ENCODE measurements around the gene HLA-DRA. TPM values are rescaled to one million over a fixed set of nuclear protein-coding genes. Genes with fewer than 3 reads are reported as not detected.

The HLA-DRA gene
- polyA plus RNA-seq, 1 donor (not counting 4 experiments of a cell fraction or from before 2014, with no cell fraction given) = 0.21 TPM

DNA sequence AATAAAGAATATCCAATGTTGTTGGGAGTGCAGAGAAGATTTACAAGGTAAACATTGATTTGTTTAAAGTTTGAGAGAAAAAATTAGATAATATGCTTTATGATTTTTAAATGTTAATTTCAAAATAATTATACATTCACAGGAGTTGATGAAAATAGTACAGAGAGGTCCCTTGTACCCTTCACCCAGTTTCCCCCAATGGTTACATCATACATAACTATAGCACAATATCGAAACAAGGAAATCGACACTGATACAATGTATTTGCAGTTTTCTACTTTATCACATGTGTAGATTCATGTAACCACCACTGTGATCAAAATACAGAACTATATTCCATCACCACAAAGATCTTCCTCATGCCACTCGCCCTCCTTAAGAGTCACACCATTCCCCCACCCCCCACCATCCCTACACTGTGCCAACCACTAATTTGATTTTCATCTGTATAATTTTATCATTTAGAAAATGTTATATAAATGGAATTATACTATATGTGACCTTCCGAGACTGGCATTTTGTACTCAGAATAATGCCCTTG lies 11.7 kb upstream of the HLA-DRA start:
- no peak for FAIRE-seq
- Histone ChIP-seq H4K20me1 (ENCODE audit: control insufficient read depth, extremely low read depth, insufficient read depth, low read length) (no peaks in the 10 kb centered on the region), H3K4me3 (ENCODE audit: control insufficient read depth in 2 of 3, extremely low read depth in 1 of 3, insufficient read depth in 2 of 3, low read depth in 1 of 3, low read length in 3 of 3) (no peak overlapping the region), H3K27ac (ENCODE audit: control insufficient read depth, insufficient read depth, low read length) (no peak overlapping the region), H3K79me2 (ENCODE audit: control insufficient read depth, insufficient read depth, low read length) (no peaks in the 10 kb centered on the region), H2AFZ (ENCODE audit: control insufficient read depth, low read length) (no peak overlapping the region), H3K9ac (ENCODE audit: control insufficient read depth, extremely low read depth, insufficient read depth, low read length) (no peak overlapping the region), H3K9me3 (ENCODE audit: control insufficient read depth, low read depth, low read length) (no peaks in the 10 kb centered on the region), H3K4me2 (ENCODE audit: control insufficient read depth, extremely low read depth, insufficient read depth, low read depth, low read length) (no peak overlapping the region), H3K36me3 (ENCODE audit: control insufficient read depth in 2 of 2, extremely low read depth in 1 of 2, insufficient read depth in 2 of 2, low read length in 2 of 2) (no peaks in the 10 kb centered on the region), H3K4me1 (ENCODE audit: control insufficient read depth, extremely low read depth, insufficient read depth, low read length) (peaks cover 13% of the 10 kb centered on the region), H3K9me1 (ENCODE audit: control insufficient read depth, extremely low read depth, insufficient read depth, low read length) (no peaks in the 10 kb centered on the region), H3K27me3 (ENCODE audit: control insufficient read depth, extremely low read depth, insufficient read depth, low read length) (no peaks in the 10 kb centered on the region)
- TF ChIP-seq, protein P1, sequence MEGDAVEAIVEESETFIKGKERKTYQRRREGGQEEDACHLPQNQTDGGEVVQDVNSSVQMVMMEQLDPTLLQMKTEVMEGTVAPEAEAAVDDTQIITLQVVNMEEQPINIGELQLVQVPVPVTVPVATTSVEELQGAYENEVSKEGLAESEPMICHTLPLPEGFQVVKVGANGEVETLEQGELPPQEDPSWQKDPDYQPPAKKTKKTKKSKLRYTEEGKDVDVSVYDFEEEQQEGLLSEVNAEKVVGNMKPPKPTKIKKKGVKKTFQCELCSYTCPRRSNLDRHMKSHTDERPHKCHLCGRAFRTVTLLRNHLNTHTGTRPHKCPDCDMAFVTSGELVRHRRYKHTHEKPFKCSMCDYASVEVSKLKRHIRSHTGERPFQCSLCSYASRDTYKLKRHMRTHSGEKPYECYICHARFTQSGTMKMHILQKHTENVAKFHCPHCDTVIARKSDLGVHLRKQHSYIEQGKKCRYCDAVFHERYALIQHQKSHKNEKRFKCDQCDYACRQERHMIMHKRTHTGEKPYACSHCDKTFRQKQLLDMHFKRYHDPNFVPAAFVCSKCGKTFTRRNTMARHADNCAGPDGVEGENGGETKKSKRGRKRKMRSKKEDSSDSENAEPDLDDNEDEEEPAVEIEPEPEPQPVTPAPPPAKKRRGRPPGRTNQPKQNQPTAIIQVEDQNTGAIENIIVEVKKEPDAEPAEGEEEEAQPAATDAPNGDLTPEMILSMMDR (optimal IDR thresholded peaks at IDR 0.05 in 1 of 3, IDR thresholded peaks at IDR 0.05 in 1 of 3, conservative IDR thresholded peaks at IDR 0.05 in 1 of 3; ENCODE audit: extremely low read depth in 1 of 3, insufficient read depth in 2 of 3, low read length in 3 of 3) = no peak
- no peak for TF ChIP-seq EZH2 (IDR thresholded peaks at IDR 0.05; ENCODE audit: low read length)
- no peak for DNase-seq (ENCODE audit: low read depth, low spot score)
- dilution Hi-C loops (cut with MboI; ENCODE audit: extremely low pct_ligation_motif_present, low sequenced_read_pairs) = no loop called here

DNA sequence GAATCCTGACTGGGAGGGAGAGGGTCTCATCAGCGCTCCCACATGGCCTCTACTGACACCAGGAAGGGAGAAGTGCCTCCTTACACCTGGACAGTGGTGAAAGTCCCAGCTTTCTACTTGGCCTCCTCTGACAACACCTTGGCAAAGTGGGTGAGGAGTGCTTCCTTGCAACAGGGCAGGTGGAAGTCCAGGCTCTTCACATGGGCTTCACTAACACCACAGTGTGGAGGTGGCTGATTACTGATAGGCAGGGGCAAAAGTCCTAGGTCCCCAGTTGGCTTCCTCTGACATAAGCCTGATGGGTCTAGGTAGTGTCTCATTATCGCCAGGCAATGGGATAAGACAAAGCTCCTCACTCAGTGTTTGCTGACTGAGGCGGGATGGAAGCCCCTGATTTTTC lies 9.5 kb upstream of the HLA-DRA start:
- no peak overlapping the region for H3K4me3 ChIP-seq (ENCODE audit: control insufficient read depth in 2 of 3, extremely low read depth in 1 of 3, insufficient read depth in 2 of 3, low read depth in 1 of 3, low read length in 3 of 3)
- no peak for FAIRE-seq
- H3K9me3 ChIP-seq (ENCODE audit: control insufficient read depth, low read depth, low read length) = no peaks in the 10 kb centered on the region
- H2AFZ ChIP-seq (ENCODE audit: control insufficient read depth, low read length) = no peak overlapping the region
- no peaks in the 10 kb centered on the region for H3K9me1 ChIP-seq (ENCODE audit: control insufficient read depth, extremely low read depth, insufficient read depth, low read length)
- TF ChIP-seq EZH2 (IDR thresholded peaks at IDR 0.05; ENCODE audit: low read length) = no peak
- H3K4me2 ChIP-seq (ENCODE audit: control insufficient read depth, extremely low read depth, insufficient read depth, low read depth, low read length) = no peak overlapping the region
- no peaks in the 10 kb centered on the region for H4K20me1 ChIP-seq (ENCODE audit: control insufficient read depth, extremely low read depth, insufficient read depth, low read length)
- no peak overlapping the region for H3K9ac ChIP-seq (ENCODE audit: control insufficient read depth, extremely low read depth, insufficient read depth, low read length)
- H3K4me1 ChIP-seq (ENCODE audit: control insufficient read depth, extremely low read depth, insufficient read depth, low read length) = no peaks in the 10 kb centered on the region
- H3K27me3 ChIP-seq (ENCODE audit: control insufficient read depth, extremely low read depth, insufficient read depth, low read length) = peaks cover 6% of the 10 kb centered on the region
- no peak for DNase-seq (ENCODE audit: low read depth, low spot score)
- H3K27ac ChIP-seq (ENCODE audit: control insufficient read depth, insufficient read depth, low read length) = no peak overlapping the region
- no peaks in the 10 kb centered on the region for H3K36me3 ChIP-seq (ENCODE audit: control insufficient read depth in 2 of 2, extremely low read depth in 1 of 2, insufficient read depth in 2 of 2, low read length in 2 of 2)
- H3K79me2 ChIP-seq (ENCODE audit: control insufficient read depth, insufficient read depth, low read length) = no peaks in the 10 kb centered on the region
- dilution Hi-C loops (cut with MboI; ENCODE audit: extremely low pct_ligation_motif_present, low sequenced_read_pairs) = no loop called here

DNA sequence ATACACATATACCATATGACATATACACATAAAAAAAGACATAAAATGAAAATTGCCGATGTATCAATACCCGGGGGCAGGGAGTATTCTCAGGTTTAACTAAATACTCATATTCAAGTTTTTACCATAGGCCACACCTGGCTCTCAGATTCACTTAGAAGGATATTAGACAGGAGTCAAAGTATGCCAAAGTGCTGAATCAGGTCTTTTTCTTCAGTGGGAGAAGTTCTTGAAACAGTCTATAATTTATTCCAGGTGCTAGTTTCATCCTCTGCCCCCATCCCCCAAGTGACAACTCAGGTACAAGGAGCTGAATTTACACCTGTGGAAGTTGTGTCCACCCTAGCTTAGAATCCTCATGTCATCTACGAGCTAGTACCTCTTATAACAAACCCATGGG lies 8.5 kb upstream of the HLA-DRA start:
- Histone ChIP-seq H2AFZ (ENCODE audit: control insufficient read depth, low read length) (no peak overlapping the region), H3K27me3 (ENCODE audit: control insufficient read depth, extremely low read depth, insufficient read depth, low read length) (peaks cover 6% of the 10 kb centered on the region), H3K79me2 (ENCODE audit: control insufficient read depth, insufficient read depth, low read length) (no peaks in the 10 kb centered on the region), H3K27ac (ENCODE audit: control insufficient read depth, insufficient read depth, low read length) (no peak overlapping the region), H3K36me3 (ENCODE audit: control insufficient read depth in 2 of 2, extremely low read depth in 1 of 2, insufficient read depth in 2 of 2, low read length in 2 of 2) (no peaks in the 10 kb centered on the region), H3K9me3 (ENCODE audit: control insufficient read depth, low read depth, low read length) (no peaks in the 10 kb centered on the region), H3K9ac (ENCODE audit: control insufficient read depth, extremely low read depth, insufficient read depth, low read length) (no peak overlapping the region), H3K4me3 (ENCODE audit: control insufficient read depth in 2 of 3, extremely low read depth in 1 of 3, insufficient read depth in 2 of 3, low read depth in 1 of 3, low read length in 3 of 3) (no peak overlapping the region), H4K20me1 (ENCODE audit: control insufficient read depth, extremely low read depth, insufficient read depth, low read length) (no peaks in the 10 kb centered on the region), H3K9me1 (ENCODE audit: control insufficient read depth, extremely low read depth, insufficient read depth, low read length) (no peaks in the 10 kb centered on the region), H3K4me2 (ENCODE audit: control insufficient read depth, extremely low read depth, insufficient read depth, low read depth, low read length) (no peak overlapping the region), H3K4me1 (ENCODE audit: control insufficient read depth, extremely low read depth, insufficient read depth, low read length) (no peaks in the 10 kb centered on the region)
- TF ChIP-seq, protein P1 (optimal IDR thresholded peaks at IDR 0.05 in 1 of 3, IDR thresholded peaks at IDR 0.05 in 1 of 3, conservative IDR thresholded peaks at IDR 0.05 in 1 of 3; ENCODE audit: extremely low read depth in 1 of 3, insufficient read depth in 2 of 3, low read length in 3 of 3) = no peak
- no peak for TF ChIP-seq EZH2 (IDR thresholded peaks at IDR 0.05; ENCODE audit: low read length)
- dilution Hi-C loops (cut with MboI; ENCODE audit: extremely low pct_ligation_motif_present, low sequenced_read_pairs) = no loop called here
- FAIRE-seq = no peak
- DNase-seq (ENCODE audit: low read depth, low spot score) = no peak

Data from keratinocyte (primary cell).